HAP-1 (cell line): ENCODE data around the gene PEAK3.

Experiments used
- DNase-seq, 2 experiments: peaks; one replicate each; pipeline ENCODE4 v3.0.0-alpha.2; 2016 to 2020; ENCODE audit warnings: low spot score in 2 of 2
- H3K27me3 ChIP-seq: fragments of 250-450 bp; sonication (Bioruptor Pico); 2 replicates; pipeline ENCODE4 v1.5.1; 2020; ENCODE audit warnings: low read depth, mild to moderate bottlenecking, moderate library complexity
- H3K36me3 ChIP-seq: fragments of 250-450 bp; sonication (Bioruptor Pico); replicated peaks from 2 replicates; pipeline ENCODE4 v1.5.1; 2020; ENCODE audit warnings: mild to moderate bottlenecking
- H3K4me1 ChIP-seq: fragments of 250-450 bp; sonication (Bioruptor Pico); 2 replicates; pipeline ENCODE4 v1.5.1; 2020; ENCODE audit warnings: mild to moderate bottlenecking
- H3K4me3 ChIP-seq: fragments of 250-450 bp; sonication (Bioruptor Pico); 2 replicates; pipeline ENCODE4 v1.5.1; 2020; ENCODE audit warnings: mild to moderate bottlenecking, moderate library complexity
- H3K9me3 ChIP-seq: fragments of 250-450 bp; sonication (Bioruptor Pico); 2 replicates; pipeline ENCODE4 v1.5.1; 2020; ENCODE audit warnings: mild to moderate bottlenecking, moderate library complexity
- in situ Hi-C: fragments of 300-500 bp; cut with MboI; formaldehyde crosslinking; loops from 3 replicates; pipeline ENCODE4 v1.14.3; 2020; ENCODE audit warnings: low sequenced_read_pairs, inconsistent platforms, mixed read lengths

PEAK3 gene

DNA sequence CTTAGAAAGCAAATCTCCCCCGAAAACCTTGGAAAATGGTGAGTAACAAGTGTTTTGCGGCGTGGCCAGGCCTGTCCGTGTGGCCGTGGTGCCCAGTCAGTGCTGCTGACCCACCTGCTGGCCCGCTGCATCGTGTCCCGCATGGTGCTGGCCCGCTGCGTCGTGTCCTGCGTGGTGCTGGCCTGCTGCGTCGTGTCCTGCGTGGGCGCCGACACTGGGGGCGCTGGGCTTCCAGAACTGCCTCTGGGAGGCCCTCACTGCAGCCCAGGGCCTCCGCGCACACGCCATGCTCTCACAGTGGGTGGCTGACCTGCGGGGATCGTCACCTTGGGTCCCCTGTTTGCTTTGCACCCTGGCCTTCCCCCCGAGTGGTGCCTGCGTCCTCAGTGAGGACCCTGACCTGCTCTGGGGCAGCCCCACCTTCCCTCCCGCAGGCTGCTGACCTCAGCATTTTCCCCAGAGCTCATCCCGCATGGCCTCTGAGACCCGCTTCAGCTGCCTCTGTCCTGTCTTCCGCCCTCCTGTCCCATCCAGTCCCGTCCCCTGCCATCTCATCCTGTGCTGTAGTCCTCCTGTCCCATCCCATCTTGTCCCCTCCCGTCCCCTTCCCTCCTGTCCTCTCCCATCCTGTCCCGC, 56.4 kb downstream of the PEAK3 start:
- Histone ChIP-seq H3K36me3 (peaks cover 54% of the 10 kb centered on the region), H3K9me3 (no peaks in the 10 kb centered on the region), H3K4me1 (no peaks in the 10 kb centered on the region), H3K4me3 (no peak overlapping the region), H3K27me3 (no peaks in the 10 kb centered on the region)
- in situ Hi-C loops, result no loop called here
- no peak for DNase-seq

GRCh38 chr19:2224754-2225349, 57.1 kb downstream of the PEAK3 start:
- Histone ChIP-seq H3K27me3 (no peaks in the 10 kb centered on the region), H3K4me3 (no peak overlapping the region), H3K9me3 (no peaks in the 10 kb centered on the region), H3K4me1 (no peaks in the 10 kb centered on the region), H3K36me3 (peaks cover 53% of the 10 kb centered on the region)
- no peak for DNase-seq
- in situ Hi-C loops, result no loop called here
